HG02943 (cell line): ENCODE data around the gene SORL1.

Experiments
- ATAC-seq: cut with Tn5 transposase; IDR thresholded peaks from one replicate; pipeline ENCODE4 v1.9.1; 2021; ENCODE audit warnings: mild to moderate bottlenecking, low read depth, moderate library complexity; ENCODE audit not compliant: unreplicated experiment

The SORL1 gene

DNA sequence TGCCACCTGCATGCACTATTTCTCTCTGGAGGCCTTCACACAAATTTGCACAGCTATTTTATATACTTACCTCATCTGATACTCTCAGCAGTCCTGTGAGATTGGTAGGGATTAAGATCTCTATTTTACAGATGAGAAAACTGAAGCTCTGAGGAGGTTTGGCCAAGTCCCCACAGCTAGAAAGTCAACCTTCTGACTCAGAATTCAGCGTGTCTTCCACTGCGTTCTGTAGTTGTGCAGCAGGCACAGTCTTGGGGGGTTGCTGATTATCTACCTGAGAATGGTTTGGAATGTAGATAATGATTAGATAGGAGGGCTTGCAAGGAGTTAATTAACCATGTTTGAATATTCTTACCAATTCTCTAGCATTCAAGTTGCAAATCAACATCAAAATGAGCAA, 2.5 kb upstream of the SORL1 start:
- no peak for ATAC-seq

DNA sequence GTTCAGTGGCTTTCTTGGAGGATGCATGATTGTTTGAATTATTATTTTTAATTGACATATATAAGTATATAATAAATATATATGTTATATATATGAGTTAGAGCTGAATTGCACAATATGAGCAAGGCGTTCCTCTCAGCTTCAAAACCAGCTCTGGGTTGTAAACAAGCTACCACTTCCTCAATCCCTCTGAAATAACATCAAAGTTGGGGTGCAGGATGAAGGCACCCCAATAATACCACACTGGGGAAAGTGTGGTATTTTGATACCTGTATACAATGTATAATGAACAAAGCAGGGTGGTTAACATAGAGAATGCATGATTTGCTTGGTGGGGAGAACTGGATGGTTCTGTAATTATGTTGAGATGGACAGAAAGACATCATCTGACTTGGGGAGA, 1.7 kb upstream of the SORL1 start:
- ATAC-seq, result no peak

DNA sequence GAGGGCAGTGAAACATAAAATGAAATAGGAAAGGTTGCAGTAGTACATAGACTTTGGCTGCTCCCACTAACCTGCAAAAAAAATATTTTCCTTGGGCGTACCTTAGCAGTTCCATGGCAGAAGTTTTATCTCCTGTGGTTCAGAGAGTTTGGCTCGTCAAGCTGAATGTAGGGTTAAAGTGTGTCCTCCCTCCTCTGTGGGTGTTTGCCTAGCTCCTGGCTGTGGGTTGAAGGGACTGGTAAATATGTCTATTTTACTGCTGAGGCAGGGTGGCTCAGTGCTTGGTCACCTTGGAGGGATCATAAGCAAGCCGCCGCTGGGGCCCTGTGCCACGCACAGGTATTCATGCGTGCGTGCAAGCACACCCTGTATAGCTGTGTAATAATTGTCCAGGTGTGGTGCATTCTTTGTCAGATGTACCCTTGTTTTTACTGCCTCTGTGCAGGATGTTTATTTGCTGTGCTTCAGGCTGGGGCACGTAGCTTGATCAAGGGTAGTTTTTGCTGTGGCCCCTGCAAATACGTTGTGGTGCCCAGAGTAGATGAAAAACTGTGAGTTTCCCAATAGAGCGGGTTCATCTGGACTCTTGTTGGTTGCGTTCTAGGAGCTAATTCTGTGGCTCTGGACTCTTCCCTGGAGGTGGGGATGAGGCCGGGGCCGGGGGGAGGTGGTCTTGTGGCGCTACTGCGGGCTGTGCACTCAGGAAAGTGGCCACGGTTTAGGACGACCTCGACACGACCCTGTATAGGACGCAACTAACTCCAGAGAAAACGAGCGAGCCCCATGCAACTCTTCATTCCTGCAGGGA, 732 bp upstream of the SORL1 start:
- ATAC-seq, result no peak

DNA sequence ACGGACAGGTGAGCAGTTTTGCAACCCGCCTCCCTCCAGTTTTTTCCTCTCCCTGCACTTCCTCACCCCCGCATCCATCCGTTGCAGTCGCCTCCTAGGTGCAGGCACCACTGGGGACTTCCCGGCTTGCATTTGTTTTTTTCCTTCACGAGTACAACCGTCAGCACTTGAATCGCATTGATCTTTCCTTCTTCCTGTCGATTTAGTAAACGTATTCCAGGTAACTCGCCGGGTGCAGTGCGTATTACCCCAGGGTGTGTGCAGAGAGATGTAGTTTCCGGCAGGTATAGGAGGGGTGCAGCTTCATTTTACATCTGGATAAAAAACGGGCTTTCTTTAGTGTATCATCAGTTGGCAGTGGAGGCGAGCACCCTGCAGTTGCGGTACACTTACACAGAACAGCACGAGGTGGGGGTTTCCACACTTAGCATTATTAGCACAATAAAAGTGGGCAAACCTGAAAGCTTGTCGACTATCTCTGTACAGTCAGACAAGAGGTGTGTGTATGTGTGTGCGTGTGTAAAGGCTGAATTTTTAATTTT, 566 bp downstream of the SORL1 start, which contains the start of gene SORL1-AS1:
Gene SORL1-AS1 (minus strand): TSS at position 359 of the 542 bp plus-strand sequence.
- ATAC-seq, result no peak

GRCh38 chr11:121453589-121454299, 1.6 kb downstream of the SORL1 start:
- no peak for ATAC-seq

DNA sequence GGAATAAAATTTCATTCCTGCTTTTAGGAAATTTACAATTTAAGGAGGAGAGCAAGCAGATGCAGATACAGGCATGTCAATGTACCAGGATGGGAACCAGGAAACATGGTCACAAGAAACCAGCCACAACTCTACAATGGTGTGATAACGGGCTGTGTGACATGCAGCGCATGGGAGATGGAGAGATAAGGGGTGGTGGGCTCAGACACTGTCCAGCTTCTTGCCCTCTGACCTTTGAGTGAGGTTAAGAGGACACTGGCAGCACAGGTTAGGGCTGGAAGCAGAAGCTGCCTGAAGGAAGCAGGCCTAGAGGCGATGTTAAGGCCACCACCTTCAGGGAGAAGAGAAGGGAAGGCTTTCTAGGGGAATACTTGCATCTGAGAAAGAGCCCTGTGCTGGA, 3.0 kb downstream of the SORL1 start:
- no peak for ATAC-seq

DNA sequence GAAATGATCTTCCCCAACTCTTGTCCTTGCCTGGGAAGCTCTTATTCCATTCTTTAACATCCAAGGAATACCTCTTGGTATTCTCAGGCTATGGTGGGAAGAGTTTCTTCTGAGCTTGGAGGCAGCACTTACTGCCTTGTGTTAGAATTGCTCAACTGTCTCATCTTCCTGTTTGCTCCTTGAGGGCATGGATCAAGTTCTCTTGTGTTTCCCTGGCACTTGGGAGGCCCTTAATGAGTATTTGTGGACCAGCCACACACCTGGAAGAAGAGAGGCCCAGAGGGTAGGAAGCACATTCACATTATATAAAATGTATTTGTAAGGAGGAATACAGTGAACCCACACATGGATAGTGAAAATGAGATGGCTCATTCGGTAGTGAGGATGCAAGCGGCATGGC, 4.0 kb downstream of the SORL1 start:
- ATAC-seq, result no peak

GRCh38 chr11:121456816-121457431, 4.8 kb downstream of the SORL1 start:
- no peak for ATAC-seq

- ATAC-seq, result no peak
These were observed 6.4 kb downstream of the SORL1 start for GRCh38 chr11:121458551-121458950.

DNA sequence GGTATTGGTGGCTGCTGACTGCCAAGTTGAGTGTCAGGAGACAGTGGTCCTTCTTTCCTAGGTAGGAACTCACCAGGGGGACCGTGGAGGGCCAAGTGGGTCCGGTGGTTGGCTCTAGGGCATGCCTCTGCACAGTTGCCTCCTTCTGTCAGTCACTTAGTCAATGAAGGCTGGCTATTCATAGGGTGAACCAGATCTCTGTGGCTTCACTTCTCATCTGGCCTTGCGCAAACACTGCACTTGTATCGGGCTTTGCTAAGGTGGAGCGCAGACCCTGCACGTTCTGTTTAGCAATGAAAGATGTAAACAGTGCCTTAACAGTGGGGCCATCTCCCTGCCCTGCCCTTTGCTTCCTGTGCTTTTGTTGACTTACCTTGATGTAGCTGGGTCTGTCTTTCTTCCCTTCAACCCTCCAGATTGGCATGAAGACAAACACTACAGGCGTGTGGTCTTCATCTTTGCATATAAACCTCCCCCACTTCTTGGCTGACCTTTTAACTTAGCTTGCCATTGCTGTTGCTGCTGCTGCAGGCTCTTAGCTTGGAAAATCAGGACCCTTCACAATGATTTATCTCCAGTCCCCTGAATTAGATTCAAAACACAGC, 7.4 kb downstream of the SORL1 start:
- ATAC-seq, result no peak

GRCh38 chr11:121460941-121461514, 8.9 kb downstream of the SORL1 start:
- ATAC-seq, result no peak

DNA sequence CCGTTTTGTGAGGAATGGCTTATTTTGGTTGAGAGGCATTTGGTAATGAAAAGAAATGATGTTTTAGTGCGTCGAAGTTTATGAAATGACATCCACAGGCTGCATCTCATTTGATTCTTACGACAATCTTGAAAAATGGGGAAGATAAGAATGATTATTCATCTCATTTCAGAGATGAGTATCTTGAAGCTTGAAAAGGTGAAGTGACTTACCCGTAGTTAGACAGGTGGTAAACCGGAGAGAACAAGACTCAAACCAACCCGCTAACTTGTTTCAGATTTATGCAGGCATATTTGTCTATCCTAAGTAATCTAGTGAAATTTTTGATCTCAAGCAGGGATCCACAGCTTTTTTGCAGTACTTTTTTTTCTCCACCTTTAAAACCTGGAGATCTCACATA, 9.7 kb downstream of the SORL1 start:
- ATAC-seq, result no peak

DNA sequence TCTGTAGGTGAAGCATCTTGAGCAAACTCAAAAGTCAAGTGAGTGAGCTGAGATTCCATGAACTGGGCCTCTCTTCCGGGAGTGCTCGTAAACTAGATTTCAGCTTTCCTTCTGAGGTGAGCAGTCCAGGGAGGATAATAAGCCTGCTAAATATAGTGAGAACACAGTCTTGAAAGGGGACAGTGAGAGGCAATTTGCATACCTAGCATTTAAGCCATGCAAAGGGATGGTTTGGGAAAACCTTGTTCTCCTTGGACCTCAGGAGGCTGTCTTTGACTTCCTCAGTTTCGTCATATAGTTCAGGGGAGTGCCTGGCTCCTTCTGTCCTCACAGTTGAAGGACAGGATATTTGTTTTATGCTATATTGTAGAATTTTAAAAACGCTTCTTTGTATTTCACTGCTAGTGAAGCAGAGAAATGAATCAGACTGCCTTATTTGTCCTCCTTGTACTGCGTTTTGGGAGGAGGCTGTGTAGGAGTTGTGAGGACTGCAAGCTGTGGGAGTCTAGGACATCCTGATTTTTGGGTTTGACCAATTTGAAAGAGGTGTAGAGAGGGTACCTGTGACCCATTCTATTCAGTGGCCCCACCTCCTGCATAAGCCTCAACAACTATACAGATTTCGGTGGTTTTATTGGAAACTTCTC, 11.7 kb downstream of the SORL1 start:
- ATAC-seq, result no peak

DNA sequence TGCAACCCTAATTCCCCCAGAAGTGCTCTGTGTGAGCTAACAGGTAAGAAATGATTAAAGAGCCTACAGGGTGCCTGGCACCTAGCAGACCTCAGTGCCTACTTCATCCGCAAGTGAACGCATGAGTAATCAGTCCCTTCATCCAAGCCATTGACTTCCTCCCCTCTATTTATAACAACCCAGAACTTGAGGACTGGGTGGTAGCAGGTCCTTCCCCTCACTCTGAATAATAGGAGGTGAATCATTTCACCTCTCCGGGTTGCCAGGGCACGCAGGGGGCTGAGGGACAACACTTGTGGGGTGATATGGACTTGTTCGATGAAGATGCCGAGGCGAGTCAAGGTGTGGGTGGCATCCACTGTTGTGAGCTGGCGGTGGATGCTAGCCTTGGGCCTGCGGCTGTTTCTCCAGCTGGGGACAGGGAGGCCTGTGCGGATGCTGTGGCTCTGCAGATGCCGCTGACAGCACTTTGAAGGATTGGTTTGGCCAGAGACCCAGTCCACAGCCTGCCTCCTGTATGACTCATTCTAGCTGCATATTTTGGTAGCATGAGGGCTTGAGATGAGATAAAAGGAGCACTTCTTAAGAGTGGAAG, 12.3 kb downstream of the SORL1 start:
- peak; percentile 42 for ATAC-seq

DNA sequence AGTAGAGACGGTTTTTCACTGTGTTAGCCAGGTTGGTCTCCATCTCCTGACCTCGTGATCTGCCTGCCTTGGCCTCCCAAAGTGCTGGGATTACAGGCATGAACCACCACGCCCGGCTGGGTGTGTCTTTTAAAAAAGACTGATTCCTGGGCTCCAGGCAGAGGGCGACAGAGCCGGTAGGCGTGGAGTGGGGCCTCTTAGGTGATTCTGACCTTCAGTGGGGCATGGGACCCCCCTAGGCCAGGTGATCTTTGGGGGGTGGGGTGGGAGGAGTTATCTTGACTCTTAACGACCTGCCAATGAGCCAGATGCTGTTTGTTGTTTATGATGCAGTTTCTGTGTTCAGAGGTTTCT, 13.6 kb downstream of the SORL1 start:
- ATAC-seq, result no peak

DNA sequence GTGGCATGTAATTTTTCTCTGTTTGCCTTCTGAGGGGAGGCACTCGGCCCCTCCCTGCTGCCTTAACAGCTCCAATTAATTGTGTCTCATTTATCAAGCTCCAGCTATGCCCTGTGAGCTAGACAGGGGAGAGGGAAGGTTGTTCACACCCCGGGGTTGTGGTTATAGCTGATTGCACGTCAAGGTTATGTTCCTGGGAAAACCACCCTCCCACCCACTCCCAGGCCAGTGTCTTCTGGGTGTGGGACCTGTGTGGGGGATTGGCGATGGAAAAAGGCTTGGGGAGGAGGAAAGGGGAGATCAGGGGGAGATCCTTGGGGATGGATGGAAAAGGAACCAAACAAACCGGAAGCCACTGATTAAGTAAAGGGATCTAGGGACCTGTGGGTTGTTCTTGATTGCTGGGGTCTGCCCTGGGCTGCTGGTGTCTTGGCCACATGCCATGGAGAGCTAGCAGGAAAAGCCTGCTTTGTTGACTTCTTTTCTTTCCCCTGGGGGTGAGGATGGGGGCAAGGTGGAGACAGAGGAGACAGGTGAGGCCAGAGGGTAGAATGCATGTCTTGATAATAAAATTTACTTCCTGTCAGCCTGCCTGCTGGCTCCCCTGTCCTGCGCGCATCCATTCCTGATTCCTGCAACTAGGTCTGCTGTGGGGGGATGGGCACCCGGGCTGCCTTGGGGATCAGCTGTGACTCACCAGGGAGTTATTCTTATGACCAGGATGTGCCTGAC, 14.1 kb downstream of the SORL1 start:
- peak; percentile 30 for ATAC-seq

DNA sequence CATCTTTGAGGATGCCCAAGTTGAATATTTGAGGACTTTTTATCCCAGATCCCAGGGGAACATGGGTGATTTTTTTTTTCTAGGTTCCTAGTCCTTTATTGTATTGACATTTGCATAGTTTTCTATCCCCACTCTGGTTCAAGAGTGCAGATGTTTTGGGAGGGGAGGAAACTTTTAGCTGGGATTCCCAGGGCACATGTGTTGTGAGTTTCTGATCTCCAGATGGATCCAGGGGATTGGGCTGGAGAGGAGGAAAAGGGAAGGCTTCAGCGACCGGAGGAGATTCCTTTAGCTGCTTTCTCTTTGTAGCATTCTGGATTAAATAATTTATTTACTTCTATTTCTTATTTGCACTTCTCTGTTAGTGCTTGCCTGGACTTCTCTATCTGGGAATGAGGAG, 15.4 kb downstream of the SORL1 start:
- no peak for ATAC-seq

DNA sequence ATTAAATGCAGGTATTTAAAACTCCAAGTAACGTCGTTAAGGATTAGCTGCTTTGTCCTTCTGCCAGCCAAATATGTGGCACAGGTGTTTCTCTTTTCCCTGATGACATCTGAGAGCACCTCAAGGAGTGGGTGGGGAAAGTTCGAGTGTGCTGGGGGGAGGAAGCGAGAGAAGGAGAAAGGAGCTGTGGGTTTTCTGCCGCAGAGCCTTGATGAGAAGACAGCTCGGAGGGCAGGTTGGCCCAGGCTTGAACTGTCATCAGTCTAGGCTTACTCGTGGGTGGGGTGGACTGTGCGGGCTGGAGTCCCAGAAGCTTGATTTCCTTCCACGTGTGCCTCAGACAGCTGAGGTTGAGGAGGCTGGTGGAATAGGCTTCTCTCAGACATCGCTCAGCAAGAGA, 15.9 kb downstream of the SORL1 start:
- ATAC-seq, result no peak

- no peak for ATAC-seq
These were observed 17.8 kb downstream of the SORL1 start for GRCh38 chr11:121469910-121470309.
